ENCODE data around the gene ADGRF1. TPM values are rescaled to one million over a fixed set of nuclear protein-coding genes. Genes with fewer than 3 reads are reported as not detected.

Gene ADGRF1
- polyA plus RNA-seq, 1 of the 3 experiments (the other 2 are of a cell fraction) = not detected

DNA sequence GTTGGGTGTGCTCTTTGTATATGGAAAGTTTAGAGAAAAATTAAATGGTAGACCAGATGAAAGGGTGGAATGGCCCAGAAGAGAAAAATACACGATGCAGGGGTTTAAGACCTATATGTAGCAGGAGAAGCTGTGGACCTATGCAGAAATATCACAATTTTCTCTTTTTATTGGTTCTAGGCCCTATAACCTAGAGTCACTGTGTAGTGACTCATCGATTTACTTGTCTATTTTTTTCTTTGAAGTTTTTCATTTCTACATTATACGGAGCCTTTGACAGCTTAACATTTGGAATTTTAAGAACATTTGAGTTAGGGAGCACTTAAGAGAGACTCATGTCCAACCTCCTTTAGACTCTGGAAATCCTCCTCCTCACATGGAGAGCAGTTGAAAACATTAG lies 28.3 kb upstream of the ADGRF1 start:
- TF ChIP-seq TEAD4 (IDR thresholded peaks at IDR 0.05; ENCODE audit: borderline replicate concordance, insufficient read depth) (no peak), EZH2phosphoT487 (IDR thresholded peaks at IDR 0.05; ENCODE audit: borderline replicate concordance, low read depth) (no peak), TAF1 (IDR thresholded peaks at IDR 0.05; ENCODE audit: borderline replicate concordance, low read depth, low read length) (no peak), RCOR1 (IDR thresholded peaks at IDR 0.05; ENCODE audit: low read length) (no peak), USF2 (IDR thresholded peaks at IDR 0.05; ENCODE audit: borderline replicate concordance, low read depth, low read length) (no peak), FOXM1 (IDR thresholded peaks at IDR 0.05; ENCODE audit: low read depth) (no peak)
- H4K20me1 ChIP-seq (ENCODE audit: insufficient read depth) = no peaks in the 10 kb centered on the region
- no peaks in the 10 kb centered on the region for H3F3A ChIP-seq (replicated peaks; ENCODE audit: insufficient read depth)
- H3K9me3 ChIP-seq = no peaks in the 10 kb centered on the region
- no peaks in the 10 kb centered on the region for H3K9me2 ChIP-seq
- H3K4me1 ChIP-seq (ENCODE audit: control insufficient read depth in 1 of 2, insufficient read depth in 2 of 2, low read depth in 1 of 2, low read length in 1 of 2) = no peaks in the 10 kb centered on the region
- no peak overlapping the region for H3K4me2 ChIP-seq
- no peak overlapping the region for H2AFZ ChIP-seq (ENCODE audit: low read depth)
- ChIA-PET POLR2A (no interaction called here), CTCF (interaction anchor here (0.9 to 1.5 kb wide), 2 partner anchors 27 to 221 kb away, joined by 3 read pairs; no protein-coding TSS in a partner anchor)
- no peak overlapping the region for H3K27ac ChIP-seq (ENCODE audit: low read depth in 2 of 2, low read length in 1 of 2)
- H3K4me3 ChIP-seq (ENCODE audit: low read depth in 2 of 2, low read length in 1 of 2) = no peak overlapping the region
- no peak for DNase-seq
- no peaks in the 10 kb centered on the region for H3K79me2 ChIP-seq (ENCODE audit: insufficient read depth)
- H3K36me3 ChIP-seq (replicated peaks in 1 of 2; ENCODE audit: control insufficient read depth in 1 of 2, insufficient read depth in 2 of 2, low read length in 1 of 2) = no peaks in the 10 kb centered on the region
- H3K9ac ChIP-seq = no peak overlapping the region
- WGBS (ENCODE audit: low lambda C conversion rate) = 52% methylated on average over 3 of the region's 3 CpGs
- no peaks in the 10 kb centered on the region for H3K27me3 ChIP-seq (ENCODE audit: insufficient read depth)

DNA sequence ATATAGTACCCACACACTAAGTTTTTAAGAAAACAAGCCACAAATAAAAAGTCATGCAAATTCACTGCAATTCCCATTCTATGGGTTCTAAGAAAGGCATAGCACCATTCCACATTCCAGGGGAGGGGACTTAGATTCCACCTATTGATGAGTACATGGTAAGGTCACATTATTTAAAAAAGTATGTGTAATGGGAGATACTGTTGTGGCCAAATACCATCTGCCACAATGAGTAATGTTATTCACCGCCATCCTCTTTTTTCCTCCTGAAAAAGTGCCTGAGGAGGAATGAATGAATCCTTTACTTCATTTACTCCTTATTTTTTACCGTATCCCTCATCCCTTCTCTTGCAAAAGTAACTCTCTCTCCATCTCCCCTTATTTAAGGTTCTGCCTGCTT lies 27.0 kb upstream of the ADGRF1 start:
- no peaks in the 10 kb centered on the region for H3F3A ChIP-seq (replicated peaks; ENCODE audit: insufficient read depth)
- no peaks in the 10 kb centered on the region for H3K27me3 ChIP-seq (ENCODE audit: insufficient read depth)
- H3K36me3 ChIP-seq (replicated peaks in 1 of 2; ENCODE audit: control insufficient read depth in 1 of 2, insufficient read depth in 2 of 2, low read length in 1 of 2) = no peaks in the 10 kb centered on the region
- 60% methylated on average over 2 of the region's 2 CpGs for WGBS (ENCODE audit: low lambda C conversion rate)
- no peak overlapping the region for H3K4me3 ChIP-seq (ENCODE audit: low read depth in 2 of 2, low read length in 1 of 2)
- no peaks in the 10 kb centered on the region for H3K79me2 ChIP-seq (ENCODE audit: insufficient read depth)
- no peaks in the 10 kb centered on the region for H3K9me2 ChIP-seq
- ChIA-PET CTCF (no interaction called here), POLR2A (no interaction called here)
- no peaks in the 10 kb centered on the region for H3K9me3 ChIP-seq
- H2AFZ ChIP-seq (ENCODE audit: low read depth) = no peak overlapping the region
- H4K20me1 ChIP-seq (ENCODE audit: insufficient read depth) = no peaks in the 10 kb centered on the region
- H3K9ac ChIP-seq = no peak overlapping the region
- H3K4me2 ChIP-seq = no peak overlapping the region
- no peak overlapping the region for H3K27ac ChIP-seq (ENCODE audit: low read depth in 2 of 2, low read length in 1 of 2)
- no peak for DNase-seq
- no peaks in the 10 kb centered on the region for H3K4me1 ChIP-seq (ENCODE audit: control insufficient read depth in 1 of 2, insufficient read depth in 2 of 2, low read depth in 1 of 2, low read length in 1 of 2)
- TF ChIP-seq ZBTB33 (IDR thresholded peaks at IDR 0.05; ENCODE audit: borderline replicate concordance, low read depth) = no peak
- TF ChIP-seq NRF1 (IDR thresholded peaks at IDR 0.05; ENCODE audit: low read depth, low read length) = no peak
- no peak for TF ChIP-seq RAD21 (IDR thresholded peaks at IDR 0.05; ENCODE audit: low read length)
- no peak for TF ChIP-seq GABPA (IDR thresholded peaks at IDR 0.05; ENCODE audit: low read depth)
- TF ChIP-seq, protein P1, sequence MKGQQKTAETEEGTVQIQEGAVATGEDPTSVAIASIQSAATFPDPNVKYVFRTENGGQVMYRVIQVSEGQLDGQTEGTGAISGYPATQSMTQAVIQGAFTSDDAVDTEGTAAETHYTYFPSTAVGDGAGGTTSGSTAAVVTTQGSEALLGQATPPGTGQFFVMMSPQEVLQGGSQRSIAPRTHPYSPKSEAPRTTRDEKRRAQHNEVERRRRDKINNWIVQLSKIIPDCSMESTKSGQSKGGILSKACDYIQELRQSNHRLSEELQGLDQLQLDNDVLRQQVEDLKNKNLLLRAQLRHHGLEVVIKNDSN (IDR thresholded peaks at IDR 0.05; ENCODE audit: borderline replicate concordance, low read depth) = no peak
- TF ChIP-seq MEF2A (IDR thresholded peaks at IDR 0.05; ENCODE audit: borderline replicate concordance, low read depth) = no peak
- no peak for TF ChIP-seq TEAD4 (IDR thresholded peaks at IDR 0.05; ENCODE audit: borderline replicate concordance, insufficient read depth)
- no peak for TF ChIP-seq MXI1 (IDR thresholded peaks at IDR 0.05; ENCODE audit: low read depth, low read length)
- TF ChIP-seq FOSL2 (IDR thresholded peaks at IDR 0.05; ENCODE audit: borderline replicate concordance, low read depth) = no peak
- no peak for TF ChIP-seq REST (IDR thresholded peaks at IDR 0.05; ENCODE audit: low read depth, low read length)
- no peak for TF ChIP-seq FOXM1 (IDR thresholded peaks at IDR 0.05; ENCODE audit: low read depth)
- no peak for TF ChIP-seq USF2 (IDR thresholded peaks at IDR 0.05; ENCODE audit: borderline replicate concordance, low read depth, low read length)
- no peak for TF ChIP-seq SMC3 (IDR thresholded peaks at IDR 0.05; ENCODE audit: low read depth, low read length)
- no peak for TF ChIP-seq PBX3 (IDR thresholded peaks at IDR 0.05)
- TF ChIP-seq EP300 (IDR thresholded peaks at IDR 0.05; ENCODE audit: borderline replicate concordance in 1 of 2, low read depth in 1 of 2, low read length in 1 of 2) = no peak
